Central memory CD8-positive, alpha-beta T cell (primary cell): ENCODE data around the gene C2orf42.
"Not testable (repeated sequence)": the region's sequence is repeated elsewhere in the genome, so short reads cannot be mapped to it uniquely, and the experiment has no call there.

Experiments used
- ATAC-seq: fragments of 150-1000 bp; cut with Tn5 transposase; replicated peaks from 2 replicates; pipeline ENCODE4 v1.10.0; 2022; ENCODE audit warnings: mild to moderate bottlenecking, moderate FRiP score, moderate number of reproducible peaks; ENCODE audit not compliant: poor library complexity, severe bottlenecking; ENCODE audit errors: extremely low read depth
- DNase-seq, 2 donors: peaks; one replicate each; pipeline ENCODE4 v3.0.0; 2021; ENCODE audit warnings: low spot score in 2 of 2
- H3K27ac Mint-ChIP-seq: one replicate; pipeline ENCODE4 v1.8.0; 2022; ENCODE audit warnings: low read depth, mild to moderate bottlenecking, moderate library complexity, mixed read lengths
- H3K27me3 Mint-ChIP-seq: one replicate; pipeline ENCODE4 v1.8.0; 2022; ENCODE audit warnings: mixed read lengths
- H3K36me3 Mint-ChIP-seq: one replicate; pipeline ENCODE4 v1.8.0; 2022; ENCODE audit warnings: mild to moderate bottlenecking, moderate library complexity, mixed read lengths; ENCODE audit not compliant: insufficient read depth
- H3K4me1 Mint-ChIP-seq: one replicate; pipeline ENCODE4 v1.8.0; 2022; ENCODE audit warnings: mixed read lengths
- H3K4me3 Mint-ChIP-seq: one replicate; pipeline ENCODE4 v1.8.0; 2022; ENCODE audit warnings: mild to moderate bottlenecking, moderate library complexity, mixed read lengths
- H3K9me3 Mint-ChIP-seq: one replicate; pipeline ENCODE4 v1.8.0; 2022; ENCODE audit warnings: mixed read lengths

The C2orf42 gene

GRCh38 chr2:70190418-70191243, at the start of gene C2orf42:
TSS of gene C2orf42 (minus strand) at chr2:70191019. CDS start at chr2:70181985, 9,034 bp downstream.
- Mint-ChIP-seq H3K9me3 (no peaks in the 10 kb centered on the region), H3K4me3 (peak within 1 kb of the TSS; percentile 96), H3K27me3 (no peaks in the 10 kb centered on the region), H3K4me1 (peaks cover 16% of the 10 kb centered on the region), H3K36me3 (peaks cover 18% of the 10 kb centered on the region), H3K27ac (peak within 1 kb of the TSS; percentile 100)
- peak; percentile 83 for ATAC-seq
- DNase-seq, result peak; percentile 89 to 96

GRCh38 chr2:70240599-70240998, 49.8 kb upstream of the C2orf42 start:
- no peak for ATAC-seq
- H3K4me1 Mint-ChIP-seq, result peaks cover 37% of the 10 kb centered on the region
- H3K27me3 Mint-ChIP-seq, result no peaks in the 10 kb centered on the region
- no peak overlapping the region for H3K4me3 Mint-ChIP-seq
- H3K9me3 Mint-ChIP-seq, result no peaks in the 10 kb centered on the region
- H3K36me3 Mint-ChIP-seq, result peaks cover 18% of the 10 kb centered on the region
- no peak for DNase-seq
- H3K27ac Mint-ChIP-seq, result no peak overlapping the region

GRCh38 chr2:70233926-70234325, 43.1 kb upstream of the C2orf42 start:
- Mint-ChIP-seq H3K27ac (peak overlapping the region; percentile 19), H3K36me3 (peaks cover 63% of the 10 kb centered on the region), H3K4me1 (no peaks in the 10 kb centered on the region), H3K9me3 (no peaks in the 10 kb centered on the region), H3K4me3 (no peak overlapping the region), H3K27me3 (no peaks in the 10 kb centered on the region)
- no peak for ATAC-seq
- DNase-seq, result no peak

GRCh38 chr2:70226781-70227180, 36.0 kb upstream of the C2orf42 start:
- Mint-ChIP-seq H3K36me3 (peaks cover 73% of the 10 kb centered on the region), H3K4me3 (no peak overlapping the region), H3K9me3 (no peaks in the 10 kb centered on the region), H3K27ac (peak overlapping the region; percentile 65), H3K27me3 (no peaks in the 10 kb centered on the region), H3K4me1 (peaks cover 11% of the 10 kb centered on the region)
- ATAC-seq (no peak), DNase-seq (no peak)

- not testable (repeated sequence) for H3K27ac Mint-ChIP-seq, H3K27me3 Mint-ChIP-seq, ATAC-seq, DNase-seq, H3K9me3 Mint-ChIP-seq, H3K4me3 Mint-ChIP-seq
- Mint-ChIP-seq H3K36me3 (peaks cover 65% of the 10 kb centered on the region), H3K4me1 (peaks cover 11% of the 10 kb centered on the region)
Measured at GRCh38 chr2:70223305-70223704, 32.5 kb upstream of the C2orf42 start.

GRCh38 chr2:70214953-70215549, 24.2 kb upstream of the C2orf42 start:
- Mint-ChIP-seq H3K27ac (no peak overlapping the region), H3K9me3 (no peaks in the 10 kb centered on the region), H3K36me3 (peaks cover 53% of the 10 kb centered on the region), H3K4me1 (no peaks in the 10 kb centered on the region), H3K27me3 (no peaks in the 10 kb centered on the region), H3K4me3 (no peak overlapping the region)
- DNase-seq (no peak), ATAC-seq (no peak)

- Mint-ChIP-seq H3K27ac (no peak overlapping the region), H3K36me3 (peaks cover 52% of the 10 kb centered on the region)
Measured at GRCh38 chr2:70214365-70214764, 23.5 kb upstream of the C2orf42 start.

GRCh38 chr2:70212298-70212932, 21.6 kb upstream of the C2orf42 start:
- H3K36me3 Mint-ChIP-seq, result peaks cover 37% of the 10 kb centered on the region
- H3K27me3 Mint-ChIP-seq, result no peaks in the 10 kb centered on the region

More at GRCh38 chr2:70214365-70214764, 23.5 kb upstream of the C2orf42 start:
- H3K27me3 Mint-ChIP-seq, result no peaks in the 10 kb centered on the region
- H3K4me1 Mint-ChIP-seq, result no peaks in the 10 kb centered on the region
- H3K4me3 Mint-ChIP-seq, result no peak overlapping the region
- ATAC-seq, result no peak
- no peaks in the 10 kb centered on the region for H3K9me3 Mint-ChIP-seq
- DNase-seq, result no peak

GRCh38 chr2:70211595-70211994, 20.8 kb upstream of the C2orf42 start:
- Mint-ChIP-seq H3K4me1 (no peaks in the 10 kb centered on the region), H3K27me3 (no peaks in the 10 kb centered on the region), H3K4me3 (no peak overlapping the region), H3K9me3 (no peaks in the 10 kb centered on the region), H3K36me3 (peaks cover 31% of the 10 kb centered on the region), H3K27ac (no peak overlapping the region)
- DNase-seq (no peak), ATAC-seq (no peak)

More at GRCh38 chr2:70212298-70212932, 21.6 kb upstream of the C2orf42 start:
- Mint-ChIP-seq H3K27ac (no peak overlapping the region), H3K4me3 (no peak overlapping the region), H3K4me1 (no peaks in the 10 kb centered on the region), H3K9me3 (no peaks in the 10 kb centered on the region)
- ATAC-seq (no peak), DNase-seq (no peak)

- no peak for DNase-seq
- Mint-ChIP-seq H3K4me1 (no peaks in the 10 kb centered on the region), H3K9me3 (no peaks in the 10 kb centered on the region), H3K27me3 (no peaks in the 10 kb centered on the region), H3K27ac (no peak overlapping the region), H3K4me3 (no peak overlapping the region), H3K36me3 (no peaks in the 10 kb centered on the region)
- ATAC-seq, result no peak
Measured at GRCh38 chr2:70204452-70204851, 13.6 kb upstream of the C2orf42 start.

- no peak for DNase-seq
- Mint-ChIP-seq H3K36me3 (no peaks in the 10 kb centered on the region), H3K9me3 (no peaks in the 10 kb centered on the region), H3K27me3 (no peaks in the 10 kb centered on the region), H3K27ac (no peak overlapping the region), H3K4me3 (no peak overlapping the region), H3K4me1 (no peaks in the 10 kb centered on the region)
- no peak for ATAC-seq
Measured at GRCh38 chr2:70203086-70203485, 12.3 kb upstream of the C2orf42 start.

- Mint-ChIP-seq H3K4me1 (no peaks in the 10 kb centered on the region), H3K27ac (no peak overlapping the region), H3K27me3 (no peaks in the 10 kb centered on the region), H3K4me3 (no peak overlapping the region), H3K9me3 (no peaks in the 10 kb centered on the region), H3K36me3 (no peaks in the 10 kb centered on the region)
- no peak for ATAC-seq
- no peak for DNase-seq
Measured at GRCh38 chr2:70202236-70202806, 11.5 kb upstream of the C2orf42 start.
